Measurements from ENCODE around the gene RPL11.
A peak's percentile ranks its signal among the peaks of the same experiment; 100 is the strongest.

GRCh38 chr1:23692308-23692871 lies 784 bp downstream of the RPL11 start:
- TF ChIP-seq CTCF (IDR thresholded peaks at IDR 0.05; ENCODE audit: low read depth, low read length): peak; percentile 10; the same call in 1 of the 2 replicates
- no peak for TF ChIP-seq EZH2phosphoT487 (IDR thresholded peaks at IDR 0.05; ENCODE audit: low read depth)

Data from OCI-LY3 (cell line).